HUES64 (cell line): Measurements from ENCODE around the gene SPTBN5.
A peak's percentile ranks its signal among the peaks of the same experiment; 100 is the strongest.

Source experiments
- H3K27ac ChIP-seq: 2 replicates; pipeline ENCODE4 v1.7.0; 2013; ENCODE audit warnings: low read depth, low read length, inconsistent platforms
- H3K27me3 ChIP-seq: 2 replicates; pipeline ENCODE4 v1.6.1; 2013; ENCODE audit warnings: mild to moderate bottlenecking, low read length; ENCODE audit not compliant: insufficient read depth
- H3K36me3 ChIP-seq: 2 replicates; pipeline ENCODE4 v1.6.1; 2013; ENCODE audit warnings: mild to moderate bottlenecking, low read length; ENCODE audit not compliant: insufficient read depth
- H3K4me1 ChIP-seq: 2 replicates; pipeline ENCODE4 v1.6.1; 2013; ENCODE audit warnings: mild to moderate bottlenecking, low read length, moderate library complexity; ENCODE audit not compliant: insufficient read depth
- H3K4me3 ChIP-seq: 2 replicates; pipeline ENCODE4 v1.5.1; 2013; ENCODE audit warnings: mild to moderate bottlenecking, low read length, moderate library complexity
- H3K9ac ChIP-seq: 2 replicates; pipeline ENCODE4 v1.6.1; 2013; ENCODE audit warnings: mild to moderate bottlenecking, low read depth, low read length
- H3K9me3 ChIP-seq: 2 replicates; pipeline ENCODE4 v1.6.1; 2013; ENCODE audit warnings: low read depth, low read length; ENCODE audit not compliant: insufficient read depth
- WGBS: fragments of 150-250, 120-280 bp; methylation state at CpG from one replicate; pipeline ENCODE4 v1.1.7; 2013; ENCODE audit warnings: missing lambda C conversion rate; 5-methylcytosine and 5-hydroxymethylcytosine counted together

SPTBN5 gene

DNA sequence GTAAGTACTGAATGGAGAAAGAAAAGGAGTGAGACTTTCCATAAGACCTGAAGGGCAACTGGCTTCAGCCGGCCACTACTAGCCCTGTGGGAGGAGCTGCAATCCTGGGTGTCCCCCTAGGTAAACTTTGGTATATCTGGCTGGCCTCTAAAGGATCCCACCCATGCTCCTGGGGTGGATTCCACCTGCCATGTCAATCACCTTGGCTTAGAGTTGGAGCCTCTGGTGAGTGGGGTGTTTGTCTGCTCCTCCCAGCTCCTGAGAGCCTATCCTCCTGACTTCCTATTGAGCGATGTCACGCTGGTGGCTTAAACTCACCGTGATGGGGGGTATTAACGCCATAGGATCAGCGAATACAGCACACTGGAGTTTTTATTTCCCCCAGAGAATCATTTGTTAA lies 2.6 kb downstream of the SPTBN5 start:
- H3K4me1 ChIP-seq, result no peaks in the 10 kb centered on the region
- no peak overlapping the region for H3K9ac ChIP-seq
- no peaks in the 10 kb centered on the region for H3K36me3 ChIP-seq
- WGBS, result 70% methylated on average over 6 of the region's 6 CpGs
- H3K27me3 ChIP-seq, result no peaks in the 10 kb centered on the region
- no peak overlapping the region for H3K27ac ChIP-seq
- H3K4me3 ChIP-seq, result no peak overlapping the region
- H3K9me3 ChIP-seq, result no peaks in the 10 kb centered on the region

DNA sequence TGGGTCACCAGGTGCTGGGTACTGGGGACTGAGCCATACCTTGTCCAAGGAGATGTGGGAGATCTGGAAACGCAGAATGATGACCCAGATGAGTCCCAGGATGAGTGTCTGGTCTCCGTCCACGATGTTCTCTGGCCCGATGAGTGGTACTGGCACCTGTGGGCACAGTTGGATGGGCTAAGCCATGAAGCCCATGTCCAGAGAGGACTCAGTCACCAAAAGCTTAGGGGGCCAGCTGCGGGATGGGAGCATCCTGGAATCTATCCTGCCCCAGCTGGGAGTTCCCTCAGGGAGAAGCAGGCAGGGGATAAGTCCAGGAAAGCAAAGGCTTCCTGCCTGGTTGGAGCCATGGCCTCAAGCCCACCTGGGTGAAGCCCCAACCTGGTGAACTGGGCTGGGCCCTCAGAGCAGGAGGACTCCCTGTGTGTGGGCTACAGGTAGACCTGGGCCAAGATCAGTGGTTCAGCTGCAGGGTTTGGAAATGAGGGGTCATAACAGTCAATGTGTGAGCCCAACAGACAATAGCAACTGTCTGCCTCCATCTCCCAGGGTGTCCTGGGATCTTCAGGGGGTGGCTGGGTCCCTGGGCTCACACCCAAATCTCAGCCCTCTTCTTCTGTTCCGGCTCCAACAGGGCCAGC lies 3.7 kb downstream of the SPTBN5 start:
- H3K27ac ChIP-seq, result no peak overlapping the region
- no peaks in the 10 kb centered on the region for H3K4me1 ChIP-seq
- H3K4me3 ChIP-seq, result no peak overlapping the region
- no peaks in the 10 kb centered on the region for H3K9me3 ChIP-seq
- H3K9ac ChIP-seq, result no peak overlapping the region
- no peaks in the 10 kb centered on the region for H3K27me3 ChIP-seq
- 91% methylated on average over 6 of the region's 6 CpGs for WGBS
- H3K36me3 ChIP-seq, result no peaks in the 10 kb centered on the region

DNA sequence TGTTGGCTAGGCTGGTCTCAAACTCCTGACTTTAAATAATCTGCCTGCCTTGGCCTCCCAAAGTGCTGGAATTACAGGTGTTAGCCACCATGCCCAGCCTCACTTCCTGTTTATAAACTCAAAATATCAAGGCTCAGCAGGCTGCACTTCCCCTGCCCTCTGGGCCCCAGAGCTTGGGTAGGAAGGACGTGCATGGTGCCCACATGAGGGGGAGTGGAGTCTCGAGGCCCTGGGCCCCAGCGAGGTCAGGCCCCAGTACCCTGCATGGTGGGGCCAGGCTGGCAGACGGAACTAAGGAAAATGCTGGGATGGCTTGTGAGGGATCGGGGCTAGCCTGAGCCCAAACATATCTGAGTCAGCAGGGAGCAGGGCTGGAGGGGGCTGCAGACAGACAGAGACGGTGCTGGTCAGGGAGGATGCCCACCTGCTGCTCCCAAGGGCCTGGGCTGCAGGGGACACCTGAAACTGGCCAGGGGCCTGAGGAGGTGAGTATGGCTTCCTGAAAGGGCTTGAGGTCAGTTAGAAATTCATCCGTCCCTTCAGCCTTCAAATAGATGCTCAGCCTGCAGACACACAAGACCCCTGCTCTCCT lies 5.1 kb downstream of the SPTBN5 start:
- Histone ChIP-seq H3K4me1 (no peaks in the 10 kb centered on the region), H3K9me3 (no peaks in the 10 kb centered on the region), H3K27ac (no peak overlapping the region), H3K36me3 (no peaks in the 10 kb centered on the region), H3K9ac (no peak overlapping the region), H3K27me3 (no peaks in the 10 kb centered on the region), H3K4me3 (no peak overlapping the region)
- WGBS, result 83% methylated on average over 7 of the region's 7 CpGs

DNA sequence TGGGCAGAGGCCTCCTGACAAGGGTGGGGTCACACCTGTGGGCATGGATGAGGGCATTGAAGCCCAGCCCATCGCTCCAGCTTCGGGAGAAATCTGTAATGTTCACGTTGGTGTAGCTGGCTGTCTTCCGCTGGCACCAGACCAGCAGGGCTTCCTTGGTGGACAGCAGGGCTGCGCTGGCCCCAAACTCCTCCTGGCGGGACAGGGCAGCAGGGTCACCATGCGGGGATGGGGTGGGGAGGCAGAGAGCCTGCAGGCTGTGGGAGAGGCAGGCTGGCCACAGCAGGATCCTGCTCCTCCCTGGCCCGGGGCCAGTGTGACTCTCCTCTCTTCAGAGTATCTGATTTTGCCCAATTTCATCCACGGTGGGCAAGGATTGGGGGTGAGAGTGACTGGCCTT lies 6.0 kb downstream of the SPTBN5 start:
- no peaks in the 10 kb centered on the region for H3K9me3 ChIP-seq
- H3K4me1 ChIP-seq, result no peaks in the 10 kb centered on the region
- H3K9ac ChIP-seq, result no peak overlapping the region
- H3K27ac ChIP-seq, result no peak overlapping the region
- H3K4me3 ChIP-seq, result no peak overlapping the region
- WGBS, result 94% methylated on average over 9 of the region's 9 CpGs
- peaks cover 7% of the 10 kb centered on the region for H3K27me3 ChIP-seq
- no peaks in the 10 kb centered on the region for H3K36me3 ChIP-seq

DNA sequence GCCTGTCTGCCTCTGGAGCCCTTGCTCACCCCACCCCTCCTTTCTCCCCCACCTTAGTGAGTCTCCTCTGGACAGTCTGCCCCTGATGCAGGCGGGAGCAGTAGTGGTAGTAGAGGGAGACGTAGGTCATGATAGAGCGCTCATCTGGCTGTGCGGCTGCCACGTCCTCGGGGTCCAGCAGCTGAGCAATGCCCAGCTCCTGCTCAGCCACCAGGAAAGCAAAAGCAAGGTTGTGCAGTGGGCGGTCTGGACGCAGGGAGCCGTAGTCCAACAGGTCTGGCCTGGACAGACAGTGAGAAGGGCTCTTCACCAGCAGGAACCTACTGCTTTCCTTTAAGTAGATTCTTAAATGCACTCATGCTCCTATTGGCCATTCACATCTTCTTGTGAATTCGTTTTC lies 6.7 kb downstream of the SPTBN5 start:
- H3K27me3 ChIP-seq, result peaks cover 15% of the 10 kb centered on the region
- no peak overlapping the region for H3K9ac ChIP-seq
- 93% methylated on average over 10 of the region's 10 CpGs for WGBS
- H3K4me1 ChIP-seq, result no peaks in the 10 kb centered on the region
- no peaks in the 10 kb centered on the region for H3K36me3 ChIP-seq
- H3K27ac ChIP-seq, result no peak overlapping the region
- H3K4me3 ChIP-seq, result no peak overlapping the region
- H3K9me3 ChIP-seq, result no peaks in the 10 kb centered on the region

DNA sequence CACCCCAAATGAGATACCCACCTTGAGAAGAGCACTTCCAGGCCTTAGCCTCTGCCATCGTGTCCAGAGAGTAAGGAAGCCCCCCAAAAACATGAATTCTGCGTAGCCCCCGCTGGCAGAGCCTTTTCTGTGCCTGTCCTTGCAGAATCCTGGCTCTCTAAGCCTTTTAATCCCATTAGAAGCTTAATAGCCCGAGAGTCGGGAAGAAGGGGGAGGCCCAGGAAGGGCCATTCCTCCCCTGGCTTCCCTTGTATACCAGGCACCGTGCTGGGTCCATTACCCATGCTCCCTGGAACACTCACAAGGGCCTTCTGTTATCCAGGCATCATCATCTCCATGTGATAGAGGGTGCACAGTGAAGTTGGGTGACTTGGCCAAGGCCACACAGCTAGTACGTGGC lies 7.1 kb downstream of the SPTBN5 start:
- peaks cover 19% of the 10 kb centered on the region for H3K27me3 ChIP-seq
- no peaks in the 10 kb centered on the region for H3K9me3 ChIP-seq
- WGBS, result 91% methylated on average over 7 of the region's 7 CpGs
- no peaks in the 10 kb centered on the region for H3K36me3 ChIP-seq
- H3K4me1 ChIP-seq, result no peaks in the 10 kb centered on the region
- no peak overlapping the region for H3K4me3 ChIP-seq
- no peak overlapping the region for H3K9ac ChIP-seq
- H3K27ac ChIP-seq, result no peak overlapping the region

DNA sequence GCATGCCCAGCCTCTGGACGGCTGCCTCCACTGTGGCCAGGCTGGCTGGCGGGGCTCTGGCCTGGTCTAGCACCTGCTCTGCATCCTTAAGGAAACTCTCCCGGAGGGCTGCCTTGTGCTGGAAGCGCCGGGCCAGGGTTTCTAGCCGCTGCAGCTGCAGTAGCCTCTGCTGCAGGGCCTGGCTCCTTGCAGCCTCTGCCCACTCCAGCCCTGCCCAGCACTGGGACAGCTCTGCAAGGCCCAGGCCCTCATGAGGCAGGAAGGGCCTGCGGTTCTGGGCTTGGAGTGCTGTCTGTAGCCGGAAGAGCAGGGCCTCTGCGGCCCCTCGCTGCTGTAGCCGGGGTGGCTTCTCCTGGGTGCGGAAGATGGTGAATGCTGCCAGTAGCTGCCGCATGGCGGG lies 8.0 kb downstream of the SPTBN5 start:
- H3K9ac ChIP-seq, result no peak overlapping the region
- no peaks in the 10 kb centered on the region for H3K36me3 ChIP-seq
- no peak overlapping the region for H3K27ac ChIP-seq
- H3K27me3 ChIP-seq, result peaks cover 28% of the 10 kb centered on the region
- H3K4me1 ChIP-seq, result no peaks in the 10 kb centered on the region
- no peak overlapping the region for H3K4me3 ChIP-seq
- H3K9me3 ChIP-seq, result no peaks in the 10 kb centered on the region
- WGBS, result 95% methylated on average over 14 of the region's 14 CpGs

DNA sequence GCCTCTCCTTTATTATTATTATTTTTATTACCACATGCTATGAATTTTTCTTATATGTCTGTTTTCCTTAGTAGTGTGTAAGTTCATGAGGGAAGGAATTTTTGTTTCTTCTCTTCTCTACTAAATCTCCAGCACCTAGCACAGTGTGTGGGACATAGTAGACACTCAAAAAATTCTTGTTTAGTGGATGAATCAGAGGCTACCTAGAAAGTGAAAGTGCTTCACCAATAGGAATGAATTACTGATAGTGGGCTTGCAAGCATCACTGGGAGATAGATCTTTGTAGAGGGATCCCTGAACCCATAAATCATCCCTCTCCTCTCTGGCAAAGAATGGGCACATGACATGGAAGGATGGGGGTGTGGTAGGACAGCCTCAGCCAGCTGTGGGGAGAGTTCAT lies 8.5 kb downstream of the SPTBN5 start:
- H3K9me3 ChIP-seq, result no peaks in the 10 kb centered on the region
- no peak overlapping the region for H3K27ac ChIP-seq
- no peaks in the 10 kb centered on the region for H3K4me1 ChIP-seq
- peaks cover 33% of the 10 kb centered on the region for H3K27me3 ChIP-seq
- no peak overlapping the region for H3K9ac ChIP-seq
- H3K36me3 ChIP-seq, result no peaks in the 10 kb centered on the region
- H3K4me3 ChIP-seq, result no peak overlapping the region

DNA sequence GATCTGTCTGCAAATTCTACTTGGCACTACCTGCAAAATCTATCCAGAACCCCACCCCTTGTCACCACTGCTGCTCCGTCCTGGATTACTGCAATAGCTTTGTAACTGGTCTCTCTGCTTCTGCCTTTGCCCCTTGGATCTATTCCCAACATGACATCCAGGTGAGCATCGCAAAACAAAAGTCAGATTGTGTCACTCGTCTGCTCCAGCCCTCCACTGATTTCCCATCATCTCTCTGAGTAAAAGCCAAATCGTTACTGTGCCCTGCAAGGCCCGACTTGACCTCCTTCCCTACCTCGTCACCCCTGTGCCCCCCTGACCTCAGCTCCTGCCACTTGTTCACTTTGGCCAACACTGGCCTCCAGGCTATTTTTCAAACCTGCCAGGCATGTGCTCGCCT lies 9.4 kb downstream of the SPTBN5 start:
- no peaks in the 10 kb centered on the region for H3K9me3 ChIP-seq
- no peaks in the 10 kb centered on the region for H3K4me1 ChIP-seq
- no peak overlapping the region for H3K4me3 ChIP-seq
- no peaks in the 10 kb centered on the region for H3K36me3 ChIP-seq
- 84% methylated on average over 7 of the region's 7 CpGs for WGBS
- H3K9ac ChIP-seq, result no peak overlapping the region
- H3K27me3 ChIP-seq, result peaks cover 35% of the 10 kb centered on the region
- H3K27ac ChIP-seq, result no peak overlapping the region

DNA sequence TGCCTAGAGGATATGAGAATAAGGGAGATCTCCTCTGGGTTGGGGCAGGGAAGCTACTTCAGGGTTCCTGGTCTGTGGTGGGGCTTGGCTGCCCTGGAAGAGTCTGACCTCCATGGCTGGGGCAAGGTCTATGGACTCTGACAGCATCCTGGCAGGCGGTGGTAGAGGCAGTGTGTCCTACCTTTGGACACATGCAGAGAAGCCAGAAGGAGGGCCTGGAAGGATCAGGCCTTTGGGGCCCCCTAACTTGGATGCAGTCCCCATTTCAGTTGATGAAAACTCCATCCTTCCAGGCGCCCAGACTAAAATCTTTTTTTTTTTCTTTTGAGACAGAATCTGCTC lies 10.4 kb downstream of the SPTBN5 start:
- H3K27me3 ChIP-seq, result peaks cover 35% of the 10 kb centered on the region
- WGBS, result 87% methylated on average over 2 of the region's 2 CpGs
- H3K4me1 ChIP-seq, result no peaks in the 10 kb centered on the region
- H3K36me3 ChIP-seq, result no peaks in the 10 kb centered on the region
- H3K27ac ChIP-seq, result no peak overlapping the region
- H3K9ac ChIP-seq, result no peak overlapping the region
- no peaks in the 10 kb centered on the region for H3K9me3 ChIP-seq
- no peak overlapping the region for H3K4me3 ChIP-seq

DNA sequence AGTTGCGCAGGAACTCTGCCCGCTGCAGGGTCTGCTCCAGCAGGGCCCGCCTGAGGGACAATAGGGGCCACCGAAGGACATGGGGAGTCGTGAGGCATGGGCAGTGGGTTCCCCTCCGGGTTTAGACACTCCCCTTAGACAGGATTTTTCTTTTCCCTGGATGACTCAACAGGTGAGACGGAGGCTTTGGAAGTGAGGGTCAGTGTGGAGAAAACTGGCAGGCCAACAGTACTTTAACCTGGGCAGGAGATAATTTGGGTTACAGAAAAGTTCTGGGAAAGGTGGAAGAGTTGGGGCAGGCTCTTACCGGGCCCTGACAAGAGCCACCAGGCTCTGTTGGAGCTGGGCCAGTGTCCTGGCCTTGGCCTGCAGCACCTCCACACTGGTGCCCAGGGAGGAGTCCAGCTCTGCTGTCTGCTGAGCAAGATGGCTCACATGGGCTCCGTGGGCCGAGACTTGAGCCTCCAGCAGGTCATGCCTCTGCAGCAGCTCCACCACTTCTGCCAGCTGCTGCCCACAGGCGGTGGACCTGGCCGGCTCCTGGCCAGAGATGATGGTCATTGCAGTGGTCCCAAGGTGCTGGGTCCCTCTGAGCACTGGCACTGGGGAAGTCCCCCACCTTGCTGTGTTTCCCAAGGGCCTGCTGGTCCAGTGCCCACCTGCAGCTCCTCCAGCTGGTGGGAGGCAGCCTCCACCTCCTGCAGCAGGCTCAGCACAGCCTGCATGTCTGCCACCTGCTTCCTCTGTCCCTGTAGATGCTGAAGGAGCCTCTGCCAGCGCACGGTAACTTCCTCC lies 11.0 kb downstream of the SPTBN5 start:
- Histone ChIP-seq H3K27ac (no peak overlapping the region), H3K4me3 (peak overlapping the region; percentile 49)

More for the DNA sequence above, 11.0 kb downstream of the SPTBN5 start:
- H3K36me3 ChIP-seq, result no peaks in the 10 kb centered on the region
- H3K4me1 ChIP-seq, result no peaks in the 10 kb centered on the region
- H3K9me3 ChIP-seq, result no peaks in the 10 kb centered on the region
- WGBS, result 57% methylated on average over 14 of the region's 14 CpGs
- peak overlapping the region; percentile 25 for H3K9ac ChIP-seq
- peaks cover 35% of the 10 kb centered on the region for H3K27me3 ChIP-seq
